ENCODE data around the gene PLEKHG4. TPM values are rescaled to one million over a fixed set of nuclear protein-coding genes. Genes with fewer than 3 reads are reported as not detected.

PLEKHG4 gene
- total RNA-seq, 1 experiment from 2014 or later: 5.9 TPM

DNA sequence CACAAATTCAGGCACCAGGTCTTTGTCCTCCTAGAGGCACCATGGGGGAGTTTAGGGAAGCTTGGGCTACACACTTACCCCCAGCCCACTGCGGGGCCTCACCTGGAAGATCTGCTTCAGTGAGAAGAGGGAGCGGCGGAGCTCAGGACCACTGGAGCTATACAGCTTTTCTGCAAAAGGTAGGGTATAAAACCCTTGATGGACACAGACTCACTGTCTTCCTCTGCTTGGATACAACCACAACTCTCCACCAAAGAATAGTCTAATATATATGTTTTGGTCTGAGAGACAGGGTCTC is 41.1 kb upstream of the PLEKHG4 start:
- DNase-seq (ENCODE audit: low spot score): no peak
- peaks cover 28% of the 10 kb centered on the region for H3K36me3 Mint-ChIP-seq
- CTCF ChIA-PET: interaction anchor here (1.4 to 1.6 kb wide), 2 partner anchors 8 to 86 kb away, joined by 4 to 10 read pairs; no protein-coding TSS in a partner anchor
- peaks cover 22% of the 10 kb centered on the region for H3K4me1 Mint-ChIP-seq
- H3K4me3 Mint-ChIP-seq: no peak overlapping the region
- POLR2A ChIA-PET: interaction anchor here (1.9 to 3.4 kb wide), 2 partner anchors 9 to 11 kb away, joined by 4 to 26 read pairs; partner anchors contain the start of genes FHOD1 and TMEM208
- TF ChIP-seq NR1H2 (CRISPR knock-in tag; IDR thresholded peaks at IDR 0.05) (no peak), TP53 (CRISPR knock-in tag; IDR thresholded peaks at IDR 0.05) (no peak), CBFB (CRISPR knock-in tag; IDR thresholded peaks at IDR 0.05; ENCODE audit: low read depth) (no peak), FOXJ3 (CRISPR knock-in tag; IDR thresholded peaks at IDR 0.05; ENCODE audit: borderline replicate concordance) (no peak)
- TF ChIP-seq, protein P1, sequence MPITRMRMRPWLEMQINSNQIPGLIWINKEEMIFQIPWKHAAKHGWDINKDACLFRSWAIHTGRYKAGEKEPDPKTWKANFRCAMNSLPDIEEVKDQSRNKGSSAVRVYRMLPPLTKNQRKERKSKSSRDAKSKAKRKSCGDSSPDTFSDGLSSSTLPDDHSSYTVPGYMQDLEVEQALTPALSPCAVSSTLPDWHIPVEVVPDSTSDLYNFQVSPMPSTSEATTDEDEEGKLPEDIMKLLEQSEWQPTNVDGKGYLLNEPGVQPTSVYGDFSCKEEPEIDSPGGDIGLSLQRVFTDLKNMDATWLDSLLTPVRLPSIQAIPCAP (CRISPR knock-in tag; IDR thresholded peaks at IDR 0.05): no peak
- TF ChIP-seq, protein P2, sequence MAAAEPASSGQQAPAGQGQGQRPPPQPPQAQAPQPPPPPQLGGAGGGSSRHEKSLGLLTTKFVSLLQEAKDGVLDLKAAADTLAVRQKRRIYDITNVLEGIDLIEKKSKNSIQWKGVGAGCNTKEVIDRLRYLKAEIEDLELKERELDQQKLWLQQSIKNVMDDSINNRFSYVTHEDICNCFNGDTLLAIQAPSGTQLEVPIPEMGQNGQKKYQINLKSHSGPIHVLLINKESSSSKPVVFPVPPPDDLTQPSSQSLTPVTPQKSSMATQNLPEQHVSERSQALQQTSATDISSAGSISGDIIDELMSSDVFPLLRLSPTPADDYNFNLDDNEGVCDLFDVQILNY (CRISPR knock-in tag; IDR thresholded peaks at IDR 0.05): no peak
- H3K27me3 Mint-ChIP-seq (ENCODE audit: low read depth): no peaks in the 10 kb centered on the region
- no peak for ATAC-seq
- H3K9me3 Mint-ChIP-seq: no peaks in the 10 kb centered on the region
- H3K27ac Mint-ChIP-seq: no peak overlapping the region

DNA sequence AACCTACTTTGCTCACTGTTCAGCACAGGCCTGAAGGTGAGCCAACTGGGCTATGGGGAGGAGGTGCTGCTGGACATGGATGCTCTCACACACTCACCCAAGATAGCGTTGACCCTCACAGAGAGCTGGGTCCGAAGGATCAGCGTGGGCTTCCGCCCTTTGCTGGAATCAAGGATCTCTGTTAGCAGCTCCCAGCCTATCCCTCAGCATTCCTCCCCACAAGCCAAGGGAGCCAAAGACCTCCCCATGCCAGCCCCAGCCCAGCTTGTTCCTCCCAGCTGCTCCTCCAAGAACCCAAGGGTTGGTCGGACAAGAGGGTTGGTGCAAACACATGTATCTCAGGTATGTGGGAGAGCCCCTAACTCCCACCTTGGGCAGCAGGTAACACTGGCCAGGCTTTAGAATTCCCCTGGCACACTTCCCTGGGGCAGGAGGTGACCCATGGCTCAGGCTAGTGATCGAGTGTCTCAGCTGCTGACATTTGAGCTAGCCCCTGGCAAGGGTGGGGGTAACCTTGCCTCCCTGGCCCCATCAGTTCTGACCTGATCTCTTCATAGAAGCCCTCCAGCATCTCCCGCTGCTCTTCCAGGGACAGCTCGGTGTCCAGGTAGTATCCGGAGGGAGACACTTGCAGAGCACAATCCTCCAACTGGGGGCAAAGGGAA is 40.4 kb upstream of the PLEKHG4 start:
- ChIA-PET POLR2A (interaction anchor here (0.6 to 3.4 kb wide), 4 partner anchors 8 to 602 kb away, joined by 3 to 26 read pairs (median 4); partner anchors contain the start of genes FHOD1 and TMEM208), CTCF (interaction anchor here (1.0 to 1.6 kb wide), 3 partner anchors 8 to 87 kb away, joined by 4 to 10 read pairs (median 4); no protein-coding TSS in a partner anchor)
- no peak for ATAC-seq
- TF ChIP-seq, protein P1 (CRISPR knock-in tag; IDR thresholded peaks at IDR 0.05): no peak
- no peak overlapping the region for H3K27ac Mint-ChIP-seq
- H3K36me3 Mint-ChIP-seq: peaks cover 24% of the 10 kb centered on the region
- no peak for DNase-seq (ENCODE audit: low spot score)
- no peaks in the 10 kb centered on the region for H3K27me3 Mint-ChIP-seq (ENCODE audit: low read depth)
- peaks cover 22% of the 10 kb centered on the region for H3K4me1 Mint-ChIP-seq
- H3K9me3 Mint-ChIP-seq: no peaks in the 10 kb centered on the region
- no peak overlapping the region for H3K4me3 Mint-ChIP-seq

DNA sequence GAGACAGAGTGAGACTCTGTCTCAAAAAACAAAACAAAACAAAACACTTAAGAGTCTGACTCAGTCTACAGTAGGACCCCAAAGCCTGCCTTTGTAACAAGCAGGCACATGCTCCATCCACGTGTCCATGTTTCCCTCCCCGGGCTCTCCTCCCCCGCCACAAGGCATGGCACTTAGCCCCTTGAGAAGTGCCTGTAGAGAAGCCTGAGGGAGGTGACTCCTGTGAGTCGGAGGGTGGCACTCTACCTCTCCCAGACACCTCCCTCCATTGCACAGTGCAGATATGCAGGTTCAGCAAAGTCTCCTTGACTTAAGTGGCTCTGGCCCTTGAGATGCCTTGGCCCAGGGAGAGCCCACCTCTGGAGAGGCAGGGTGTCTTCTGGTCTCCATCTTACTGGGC is 38.8 kb upstream of the PLEKHG4 start:
- peak overlapping the region; percentile 32 for H3K27ac Mint-ChIP-seq
- H3K27me3 Mint-ChIP-seq (ENCODE audit: low read depth): no peaks in the 10 kb centered on the region
- H3K9me3 Mint-ChIP-seq: no peaks in the 10 kb centered on the region
- ATAC-seq: no peak
- ChIA-PET CTCF (interaction anchor here (0.6 to 1.8 kb wide), 4 partner anchors 14 to 174 kb away, joined by 3 to 5 read pairs (median 4); partner anchors contain the start of genes ELMO3 and TMEM208), POLR2A (interaction anchor here (0.5 kb wide), 1 partner anchor 26 kb away, joined by 3 read pairs; no protein-coding TSS in a partner anchor)
- no peak overlapping the region for H3K4me3 Mint-ChIP-seq
- peaks cover 30% of the 10 kb centered on the region for H3K4me1 Mint-ChIP-seq
- no peak for DNase-seq (ENCODE audit: low spot score)
- peaks cover 20% of the 10 kb centered on the region for H3K36me3 Mint-ChIP-seq
- no peak for TF ChIP-seq ZBTB21 (CRISPR knock-in tag; IDR thresholded peaks at IDR 0.05; ENCODE audit: borderline replicate concordance)
- TF ChIP-seq, protein P3, sequence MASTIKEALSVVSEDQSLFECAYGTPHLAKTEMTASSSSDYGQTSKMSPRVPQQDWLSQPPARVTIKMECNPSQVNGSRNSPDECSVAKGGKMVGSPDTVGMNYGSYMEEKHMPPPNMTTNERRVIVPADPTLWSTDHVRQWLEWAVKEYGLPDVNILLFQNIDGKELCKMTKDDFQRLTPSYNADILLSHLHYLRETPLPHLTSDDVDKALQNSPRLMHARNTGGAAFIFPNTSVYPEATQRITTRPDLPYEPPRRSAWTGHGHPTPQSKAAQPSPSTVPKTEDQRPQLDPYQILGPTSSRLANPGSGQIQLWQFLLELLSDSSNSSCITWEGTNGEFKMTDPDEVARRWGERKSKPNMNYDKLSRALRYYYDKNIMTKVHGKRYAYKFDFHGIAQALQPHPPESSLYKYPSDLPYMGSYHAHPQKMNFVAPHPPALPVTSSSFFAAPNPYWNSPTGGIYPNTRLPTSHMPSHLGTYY (CRISPR knock-in tag; IDR thresholded peaks at IDR 0.05): no peak
- TF ChIP-seq GRHL2 (CRISPR knock-in tag; IDR thresholded peaks at IDR 0.05; ENCODE audit: insufficient replicate concordance, severe bottlenecking): no peak
- TF ChIP-seq, protein P4, sequence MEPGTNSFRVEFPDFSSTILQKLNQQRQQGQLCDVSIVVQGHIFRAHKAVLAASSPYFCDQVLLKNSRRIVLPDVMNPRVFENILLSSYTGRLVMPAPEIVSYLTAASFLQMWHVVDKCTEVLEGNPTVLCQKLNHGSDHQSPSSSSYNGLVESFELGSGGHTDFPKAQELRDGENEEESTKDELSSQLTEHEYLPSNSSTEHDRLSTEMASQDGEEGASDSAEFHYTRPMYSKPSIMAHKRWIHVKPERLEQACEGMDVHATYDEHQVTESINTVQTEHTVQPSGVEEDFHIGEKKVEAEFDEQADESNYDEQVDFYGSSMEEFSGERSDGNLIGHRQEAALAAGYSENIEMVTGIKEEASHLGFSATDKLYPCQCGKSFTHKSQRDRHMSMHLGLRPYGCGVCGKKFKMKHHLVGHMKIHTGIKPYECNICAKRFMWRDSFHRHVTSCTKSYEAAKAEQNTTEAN (CRISPR knock-in tag; IDR thresholded peaks at IDR 0.05): no peak
- no peak for TF ChIP-seq ETV6 (CRISPR knock-in tag; IDR thresholded peaks at IDR 0.05)
- no peak for TF ChIP-seq EMX1 (CRISPR knock-in tag; IDR thresholded peaks at IDR 0.05)
- TF ChIP-seq, protein P5, sequence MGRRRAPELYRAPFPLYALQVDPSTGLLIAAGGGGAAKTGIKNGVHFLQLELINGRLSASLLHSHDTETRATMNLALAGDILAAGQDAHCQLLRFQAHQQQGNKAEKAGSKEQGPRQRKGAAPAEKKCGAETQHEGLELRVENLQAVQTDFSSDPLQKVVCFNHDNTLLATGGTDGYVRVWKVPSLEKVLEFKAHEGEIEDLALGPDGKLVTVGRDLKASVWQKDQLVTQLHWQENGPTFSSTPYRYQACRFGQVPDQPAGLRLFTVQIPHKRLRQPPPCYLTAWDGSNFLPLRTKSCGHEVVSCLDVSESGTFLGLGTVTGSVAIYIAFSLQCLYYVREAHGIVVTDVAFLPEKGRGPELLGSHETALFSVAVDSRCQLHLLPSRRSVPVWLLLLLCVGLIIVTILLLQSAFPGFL (CRISPR knock-in tag; IDR thresholded peaks at IDR 0.05; ENCODE audit: borderline replicate concordance): no peak
- TF ChIP-seq CREM (CRISPR knock-in tag; IDR thresholded peaks at IDR 0.05): no peak
- no peak for TF ChIP-seq NR1H2 (CRISPR knock-in tag; IDR thresholded peaks at IDR 0.05)
- no peak for TF ChIP-seq RORB (CRISPR knock-in tag; IDR thresholded peaks at IDR 0.05)
- TF ChIP-seq OVOL2 (CRISPR knock-in tag; IDR thresholded peaks at IDR 0.05; ENCODE audit: borderline replicate concordance): no peak
- TF ChIP-seq ZNF219 (CRISPR knock-in tag; IDR thresholded peaks at IDR 0.05; ENCODE audit: borderline replicate concordance): no peak
- TF ChIP-seq, protein P6, sequence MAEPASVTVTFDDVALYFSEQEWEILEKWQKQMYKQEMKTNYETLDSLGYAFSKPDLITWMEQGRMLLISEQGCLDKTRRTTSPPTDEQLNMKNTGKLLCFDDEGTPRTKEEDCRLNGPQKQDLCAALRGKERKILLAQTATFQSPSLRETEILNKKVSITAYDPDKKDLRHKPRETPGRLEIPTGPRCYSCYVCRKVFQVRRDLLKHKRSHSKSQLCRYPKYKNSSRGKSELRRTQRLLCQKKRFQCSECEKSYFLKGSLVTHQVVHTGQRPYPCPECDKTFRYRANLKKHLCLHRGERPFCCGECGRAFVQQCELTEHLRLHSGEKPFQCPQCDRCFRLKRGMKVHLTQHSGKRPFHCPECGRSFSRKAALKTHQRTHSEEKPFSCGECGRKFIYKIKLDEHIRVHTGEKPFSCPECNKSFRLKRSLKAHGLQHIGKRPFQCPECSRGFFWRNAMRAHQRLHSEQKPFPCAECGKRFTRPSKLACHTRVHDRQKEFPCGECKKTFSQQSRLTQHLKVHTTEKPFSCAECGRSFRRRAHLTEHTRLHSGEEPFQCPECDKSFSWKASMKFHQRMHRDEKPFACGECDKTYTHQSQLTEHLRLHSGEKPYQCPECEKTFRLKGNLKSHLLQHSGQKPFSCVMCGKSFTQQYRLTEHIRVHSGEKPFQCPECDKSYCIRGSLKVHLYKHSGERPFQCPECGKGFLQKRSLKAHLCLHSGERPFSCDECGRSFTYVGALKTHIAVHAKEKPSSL (CRISPR knock-in tag; conservative IDR thresholded peaks at IDR 0.05): no peak
